ENCODE measurements around the gene TCF4. TPM values are rescaled to one million over a fixed set of nuclear protein-coding genes. Genes with fewer than 3 reads are reported as not detected.

The TCF4 gene
- total and polyA plus RNA-seq, 4 donors, result 4.3 to 15.3 (median 11.5) TPM

- 87% methylated on average over 3 of the region's 3 CpGs for WGBS
- no peak overlapping the region for H3K4me3 ChIP-seq (ENCODE audit: low read depth in 1 of 3, low read length in 3 of 3)
- DNase-seq (ENCODE audit: low spot score), result no peak
Observed at GRCh38 chr18:55221622-55222021, 366.4 kb downstream of the TCF4 start.

GRCh38 chr18:55220523-55220922 lies 367.5 kb downstream of the TCF4 start:
- no peak for DNase-seq (ENCODE audit: low spot score)
- no peak for TF ChIP-seq ZBTB33 (IDR thresholded peaks at IDR 0.05)
- TF ChIP-seq RAD21 (IDR thresholded peaks at IDR 0.05), result no peak
- TF ChIP-seq TAF1 (conservative IDR thresholded peaks at IDR 0.05), result no peak
- TF ChIP-seq YY1 (IDR thresholded peaks at IDR 0.05), result no peak
- TF ChIP-seq NR2F2 (IDR thresholded peaks at IDR 0.05), result no peak
- TF ChIP-seq FOXA2 (IDR thresholded peaks at IDR 0.05), result no peak
- no peak for TF ChIP-seq GABPA (IDR thresholded peaks at IDR 0.05 in 1 of 2, conservative IDR thresholded peaks at IDR 0.05 in 1 of 2)
- no peak for TF ChIP-seq HNF4A (conservative IDR thresholded peaks at IDR 0.05)
- no peak overlapping the region for H3K4me3 ChIP-seq (ENCODE audit: low read depth in 1 of 3, low read length in 3 of 3)
- no peak overlapping the region for H3K9ac ChIP-seq (ENCODE audit: low read depth in 1 of 2, low read length in 2 of 2)
- no peaks in the 10 kb centered on the region for H3K27me3 ChIP-seq (ENCODE audit: control insufficient read depth in 4 of 4, insufficient read depth in 4 of 4, low read length in 3 of 4)
- no peaks in the 10 kb centered on the region for H3K36me3 ChIP-seq (ENCODE audit: control insufficient read depth in 4 of 4, insufficient read depth in 3 of 4, low read depth in 1 of 4, low read length in 3 of 4)
- H3K27ac ChIP-seq (ENCODE audit: low read depth in 1 of 2, low read length in 2 of 2), result no peak overlapping the region
- H3K9me3 ChIP-seq (ENCODE audit: control insufficient read depth in 4 of 4, low read length in 3 of 4), result no peaks in the 10 kb centered on the region
- 52% methylated on average over 1 of the region's 1 CpG for WGBS
- H3K4me1 ChIP-seq (ENCODE audit: control insufficient read depth in 4 of 4, insufficient read depth in 4 of 4, low read length in 3 of 4), result no peaks in the 10 kb centered on the region

More at GRCh38 chr18:55221622-55222021, 366.4 kb downstream of the TCF4 start:
- H3K9me3 ChIP-seq (ENCODE audit: control insufficient read depth in 4 of 4, low read length in 3 of 4), result no peaks in the 10 kb centered on the region
- no peaks in the 10 kb centered on the region for H3K4me1 ChIP-seq (ENCODE audit: control insufficient read depth in 4 of 4, insufficient read depth in 4 of 4, low read length in 3 of 4)
- H3K27ac ChIP-seq (ENCODE audit: low read depth in 1 of 2, low read length in 2 of 2), result no peak overlapping the region
- no peaks in the 10 kb centered on the region for H3K36me3 ChIP-seq (ENCODE audit: control insufficient read depth in 4 of 4, insufficient read depth in 3 of 4, low read depth in 1 of 4, low read length in 3 of 4)
- H3K9ac ChIP-seq (ENCODE audit: low read depth in 1 of 2, low read length in 2 of 2), result no peak overlapping the region
- no peaks in the 10 kb centered on the region for H3K27me3 ChIP-seq (ENCODE audit: control insufficient read depth in 4 of 4, insufficient read depth in 4 of 4, low read length in 3 of 4)
- TF ChIP-seq JUND (IDR thresholded peaks at IDR 0.05) (no peak), ZBTB33 (IDR thresholded peaks at IDR 0.05) (no peak), MAX (IDR thresholded peaks at IDR 0.05) (no peak), FOXA2 (IDR thresholded peaks at IDR 0.05) (no peak), YY1 (IDR thresholded peaks at IDR 0.05) (no peak), EGR1 (IDR thresholded peaks at IDR 0.05; ENCODE audit: low read depth in 2 of 2) (no peak), ATF3 (IDR thresholded peaks at IDR 0.05) (no peak), HNF4G (IDR thresholded peaks at IDR 0.05) (no peak), HNF4A (conservative IDR thresholded peaks at IDR 0.05) (no peak), TAF1 (conservative IDR thresholded peaks at IDR 0.05) (no peak), RAD21 (IDR thresholded peaks at IDR 0.05) (no peak)

GRCh38 chr18:55219823-55220222 lies 368.2 kb downstream of the TCF4 start:
- Histone ChIP-seq H3K4me1 (ENCODE audit: control insufficient read depth in 4 of 4, insufficient read depth in 4 of 4, low read length in 3 of 4) (no peaks in the 10 kb centered on the region), H3K27ac (ENCODE audit: low read depth in 1 of 2, low read length in 2 of 2) (no peak overlapping the region), H3K9ac (ENCODE audit: low read depth in 1 of 2, low read length in 2 of 2) (no peak overlapping the region), H3K36me3 (ENCODE audit: control insufficient read depth in 4 of 4, insufficient read depth in 3 of 4, low read depth in 1 of 4, low read length in 3 of 4) (no peaks in the 10 kb centered on the region), H3K9me3 (ENCODE audit: control insufficient read depth in 4 of 4, low read length in 3 of 4) (no peaks in the 10 kb centered on the region), H3K27me3 (ENCODE audit: control insufficient read depth in 4 of 4, insufficient read depth in 4 of 4, low read length in 3 of 4) (no peaks in the 10 kb centered on the region), H3K4me3 (ENCODE audit: low read depth in 1 of 3, low read length in 3 of 3) (no peak overlapping the region)
- WGBS, result 85% methylated on average over 3 of the region's 3 CpGs
- no peak for DNase-seq (ENCODE audit: low spot score)
- no peak for TF ChIP-seq HNF4A (conservative IDR thresholded peaks at IDR 0.05)
- no peak for TF ChIP-seq REST (IDR thresholded peaks at IDR 0.05)
- no peak for TF ChIP-seq FOXA2 (IDR thresholded peaks at IDR 0.05)
- no peak for TF ChIP-seq CTCF (IDR thresholded peaks at IDR 0.05; ENCODE audit: low read depth, low read length, missing input control)
- no peak for TF ChIP-seq NR2F2 (IDR thresholded peaks at IDR 0.05)
- TF ChIP-seq YY1 (IDR thresholded peaks at IDR 0.05), result no peak
- TF ChIP-seq HNF4G (IDR thresholded peaks at IDR 0.05), result no peak
- no peak for TF ChIP-seq EGR1 (IDR thresholded peaks at IDR 0.05; ENCODE audit: low read depth in 2 of 2)
- TF ChIP-seq RXRA (IDR thresholded peaks at IDR 0.05), result no peak
- no peak for TF ChIP-seq GABPA (IDR thresholded peaks at IDR 0.05 in 1 of 2, conservative IDR thresholded peaks at IDR 0.05 in 1 of 2)
- no peak for TF ChIP-seq MAX (IDR thresholded peaks at IDR 0.05)
